ENCODE data around the gene FAM163B. TPM values are rescaled to one million over a fixed set of nuclear protein-coding genes. Genes with fewer than 3 reads are reported as not detected.

FAM163B gene
- total RNA-seq, 2 donors from 2014 or later, result not detected

DNA sequence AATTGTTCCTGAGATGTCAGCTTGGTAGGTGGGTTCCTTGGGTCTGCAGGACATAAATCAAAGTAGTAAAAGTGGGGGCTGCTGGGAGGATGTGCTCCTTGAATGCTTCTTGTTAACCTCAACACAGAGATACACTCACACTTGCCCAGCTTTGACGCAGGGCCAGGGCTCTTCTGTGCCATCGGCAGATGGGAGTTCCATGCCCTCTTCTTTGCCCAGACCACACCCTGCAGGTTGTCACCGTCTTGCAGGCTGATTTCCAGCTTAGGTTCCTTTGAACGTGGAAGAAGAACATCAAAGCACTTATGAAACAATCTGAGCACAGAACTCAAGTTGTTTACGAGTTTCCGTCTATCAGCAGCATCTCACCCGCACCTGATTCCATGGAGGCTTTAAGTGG lies 38.0 kb upstream of the FAM163B start:
- TF ChIP-seq, protein P1, sequence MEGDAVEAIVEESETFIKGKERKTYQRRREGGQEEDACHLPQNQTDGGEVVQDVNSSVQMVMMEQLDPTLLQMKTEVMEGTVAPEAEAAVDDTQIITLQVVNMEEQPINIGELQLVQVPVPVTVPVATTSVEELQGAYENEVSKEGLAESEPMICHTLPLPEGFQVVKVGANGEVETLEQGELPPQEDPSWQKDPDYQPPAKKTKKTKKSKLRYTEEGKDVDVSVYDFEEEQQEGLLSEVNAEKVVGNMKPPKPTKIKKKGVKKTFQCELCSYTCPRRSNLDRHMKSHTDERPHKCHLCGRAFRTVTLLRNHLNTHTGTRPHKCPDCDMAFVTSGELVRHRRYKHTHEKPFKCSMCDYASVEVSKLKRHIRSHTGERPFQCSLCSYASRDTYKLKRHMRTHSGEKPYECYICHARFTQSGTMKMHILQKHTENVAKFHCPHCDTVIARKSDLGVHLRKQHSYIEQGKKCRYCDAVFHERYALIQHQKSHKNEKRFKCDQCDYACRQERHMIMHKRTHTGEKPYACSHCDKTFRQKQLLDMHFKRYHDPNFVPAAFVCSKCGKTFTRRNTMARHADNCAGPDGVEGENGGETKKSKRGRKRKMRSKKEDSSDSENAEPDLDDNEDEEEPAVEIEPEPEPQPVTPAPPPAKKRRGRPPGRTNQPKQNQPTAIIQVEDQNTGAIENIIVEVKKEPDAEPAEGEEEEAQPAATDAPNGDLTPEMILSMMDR (conservative IDR thresholded peaks at IDR 0.05), result no peak
- H3K4me1 Mint-ChIP-seq, result no peaks in the 10 kb centered on the region

DNA sequence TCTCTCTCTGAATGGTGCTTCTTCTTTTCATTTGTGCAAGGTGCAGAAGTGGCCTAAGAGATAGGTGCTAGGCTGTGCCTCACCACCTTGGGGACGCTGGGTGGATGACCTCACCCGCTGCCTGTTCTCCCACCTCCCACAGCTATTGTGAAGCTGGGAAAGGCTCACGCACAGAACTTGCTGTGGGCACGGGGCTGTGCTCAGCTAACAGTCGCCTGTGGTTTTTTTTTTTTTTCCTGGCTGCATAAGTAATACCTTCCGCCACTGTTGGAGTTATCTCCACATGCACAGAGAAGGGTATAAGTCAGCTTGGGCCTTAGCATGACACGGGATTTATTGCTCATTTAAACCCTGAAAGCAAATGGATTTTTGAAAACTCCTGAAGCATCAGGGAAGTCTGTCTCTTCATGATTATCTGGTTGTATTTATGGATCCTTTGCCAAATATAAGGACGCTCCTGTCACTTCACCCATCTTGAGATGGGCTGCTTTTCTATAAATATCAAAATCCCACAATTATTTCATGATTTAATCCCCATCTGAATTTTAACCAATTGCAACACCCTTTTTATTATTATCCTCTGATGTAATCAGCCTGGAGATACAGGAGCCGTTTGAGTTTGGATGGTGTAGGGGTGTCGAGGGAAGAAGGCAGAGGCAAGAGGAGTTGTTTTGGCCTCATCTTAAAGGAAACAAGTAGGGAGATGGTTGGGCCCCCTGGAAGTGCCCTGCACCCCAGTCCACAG lies 36.0 kb upstream of the FAM163B start:
- Histone ChIP-seq H3K9me3 (ENCODE audit: control insufficient read depth, low read length) (no peaks in the 10 kb centered on the region), H3K4me3 (ENCODE audit: low read length) (no peak overlapping the region), H3K36me3 (ENCODE audit: control insufficient read depth, insufficient read depth, low read length) (no peaks in the 10 kb centered on the region), H3K27me3 (ENCODE audit: control insufficient read depth, insufficient read depth, low read length, poor library complexity, severe bottlenecking) (no peaks in the 10 kb centered on the region), H3K27ac (ENCODE audit: low read depth, low read length) (no peak overlapping the region), H3K4me1 (ENCODE audit: control insufficient read depth, insufficient read depth, low read length) (no peaks in the 10 kb centered on the region), H3K9ac (ENCODE audit: extremely low read depth, low read length, poor library complexity, severe bottlenecking) (no peak overlapping the region)
- H3K4me3 Mint-ChIP-seq, result no peak overlapping the region
- no peaks in the 10 kb centered on the region for H3K9me3 Mint-ChIP-seq
- no peaks in the 10 kb centered on the region for H3K36me3 Mint-ChIP-seq (ENCODE audit: low read depth)
- no peaks in the 10 kb centered on the region for H3K4me1 Mint-ChIP-seq
- no peak for DNase-seq
- TF ChIP-seq, protein P1 (conservative IDR thresholded peaks at IDR 0.05), result no peak
- WGBS, 2 experiments (ENCODE audit: insufficient coverage in 1 of 2, insufficient read length in 1 of 2), result 81 to 89% methylated on average over 6 to 10 of the region's 10 CpGs
- no peak overlapping the region for H3K27ac Mint-ChIP-seq
- H3K27me3 Mint-ChIP-seq (ENCODE audit: insufficient read depth), result no peaks in the 10 kb centered on the region

More for the DNA sequence above, 38.0 kb upstream of the FAM163B start:
- Histone ChIP-seq H3K9me3 (ENCODE audit: control insufficient read depth, low read length) (no peaks in the 10 kb centered on the region), H3K9ac (ENCODE audit: extremely low read depth, low read length, poor library complexity, severe bottlenecking) (no peak overlapping the region), H3K27ac (ENCODE audit: low read depth, low read length) (no peak overlapping the region), H3K4me3 (ENCODE audit: low read length) (no peak overlapping the region), H3K4me1 (ENCODE audit: control insufficient read depth, insufficient read depth, low read length) (no peaks in the 10 kb centered on the region), H3K27me3 (ENCODE audit: control insufficient read depth, insufficient read depth, low read length, poor library complexity, severe bottlenecking) (no peaks in the 10 kb centered on the region), H3K36me3 (ENCODE audit: control insufficient read depth, insufficient read depth, low read length) (no peaks in the 10 kb centered on the region)
- Mint-ChIP-seq H3K27ac (no peak overlapping the region), H3K36me3 (ENCODE audit: low read depth) (no peaks in the 10 kb centered on the region), H3K9me3 (no peaks in the 10 kb centered on the region), H3K27me3 (ENCODE audit: insufficient read depth) (no peaks in the 10 kb centered on the region), H3K4me3 (no peak overlapping the region)
- no peak for DNase-seq
- 89 to 91% methylated on average over 7 of the region's 7 CpGs for WGBS, 2 experiments (ENCODE audit: insufficient coverage in 1 of 2, insufficient read length in 1 of 2)

DNA sequence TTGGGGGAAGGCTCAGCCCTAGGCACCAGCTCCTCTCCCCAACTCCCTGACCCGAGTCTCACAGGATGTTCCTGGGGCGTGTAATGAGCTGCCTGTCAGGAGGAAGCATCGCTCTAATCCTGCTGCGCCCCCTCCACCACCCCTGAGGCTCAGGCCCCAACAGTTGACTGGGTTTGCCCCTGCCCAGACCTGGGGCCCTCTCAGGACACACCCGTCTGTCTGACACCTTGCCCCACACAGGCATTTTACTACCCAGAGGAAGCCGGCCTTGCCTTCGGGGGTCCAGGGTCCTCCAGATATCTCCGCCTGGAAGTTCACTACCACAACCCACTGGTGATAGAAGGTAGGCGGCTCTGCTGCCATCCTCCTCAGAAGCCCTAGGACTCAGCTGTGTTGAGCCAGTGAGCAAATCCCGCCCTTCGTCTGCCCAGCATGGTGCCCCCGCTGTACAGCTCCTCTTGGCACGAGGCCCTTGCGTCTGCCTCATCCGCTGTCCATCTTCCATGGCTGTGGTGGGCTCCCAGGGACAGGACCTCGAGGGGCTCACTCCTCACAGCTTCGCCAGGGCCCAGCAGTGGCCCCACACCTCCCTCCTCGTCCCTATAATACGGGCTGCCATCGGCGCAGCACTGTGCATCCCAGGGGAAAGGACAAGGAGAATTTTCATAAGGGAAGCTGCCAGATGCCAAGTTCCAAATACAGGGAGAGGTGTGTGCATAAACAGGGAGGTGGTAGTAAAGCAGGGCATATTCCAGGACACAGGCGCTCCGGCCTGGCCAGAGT lies 35.0 kb upstream of the FAM163B start:
- no peaks in the 10 kb centered on the region for H3K36me3 Mint-ChIP-seq (ENCODE audit: low read depth)
- H3K4me1 Mint-ChIP-seq, result no peaks in the 10 kb centered on the region
- 85 to 87% methylated on average over 9 to 23 of the region's 23 CpGs for WGBS, 2 experiments (ENCODE audit: insufficient coverage in 1 of 2, insufficient read length in 1 of 2)
- H3K4me3 Mint-ChIP-seq, result no peak overlapping the region
- peak overlapping the region; percentile 30 for H3K27ac Mint-ChIP-seq
- H3K27me3 Mint-ChIP-seq (ENCODE audit: insufficient read depth), result no peaks in the 10 kb centered on the region
- no peak for DNase-seq
- Histone ChIP-seq H3K9me3 (ENCODE audit: control insufficient read depth, low read length) (no peaks in the 10 kb centered on the region), H3K4me1 (ENCODE audit: control insufficient read depth, insufficient read depth, low read length) (no peaks in the 10 kb centered on the region), H3K27ac (ENCODE audit: low read depth, low read length) (no peak overlapping the region), H3K4me3 (ENCODE audit: low read length) (no peak overlapping the region), H3K9ac (ENCODE audit: extremely low read depth, low read length, poor library complexity, severe bottlenecking) (no peak overlapping the region), H3K27me3 (ENCODE audit: control insufficient read depth, insufficient read depth, low read length, poor library complexity, severe bottlenecking) (no peaks in the 10 kb centered on the region), H3K36me3 (ENCODE audit: control insufficient read depth, insufficient read depth, low read length) (no peaks in the 10 kb centered on the region)
- TF ChIP-seq, protein P1 (conservative IDR thresholded peaks at IDR 0.05), result no peak
- no peaks in the 10 kb centered on the region for H3K9me3 Mint-ChIP-seq

Measured in endodermal cell (in vitro differentiated cells).